Lower leg skin (tissue), 4 donors: ENCODE data around the gene KCNQ2. TPM values are rescaled to one million over a fixed set of nuclear protein-coding genes. Genes with fewer than 3 reads are reported as not detected.

Source experiments
- DNase-seq, 2 donors: peaks; one replicate each; pipeline ENCODE4 v3.0.0-alpha.2; 2019; ENCODE audit warnings: low spot score in 2 of 2
- H3K4me3 ChIP-seq: fragments of 200-600 bp; sonication (generic); 2 replicates; pipeline ENCODE4 v1.5.1; 2017; ENCODE audit warnings: mild to moderate bottlenecking, low read depth; ENCODE audit not compliant: poor library complexity, severe bottlenecking
- POLR2A ChIP-seq, 2 donors: fragments of 450-650 bp; IDR thresholded peaks; one replicate each; pipeline ENCODE4 v1.6.1; 2016 to 2017; ENCODE audit warnings: antibody characterized with exemption in 2 of 2, mild to moderate bottlenecking in 1 of 2, moderate library complexity in 1 of 2
- WGBS, 2 donors: methylation state at CpG; one replicate each; pipeline ENCODE4 v1.1.5; 2018; 5-methylcytosine and 5-hydroxymethylcytosine counted together
- intact Hi-C: fragments of 100-400 bp; cut with DNase I; formaldehyde crosslinking; loops from one replicate; pipeline ENCODE4 v1.15.0; 2023; ENCODE audit warnings: low total_unique reads
- total RNA-seq, 4 donors: library from RNA; depleted of rRNA; stranded (reverse); fragments of >200 nt; gene quantifications; one replicate each; pipeline ENCODE4 v1.1.0, GENCODE V29; 2016
- TF ChIP-seq, protein P1 (sequence below), 3 donors: fragments of 450-650 bp; IDR thresholded peaks; one replicate each; pipeline ENCODE4 v1.5.1; 2016; ENCODE audit warnings: antibody characterized with exemption in 3 of 3, mild to moderate bottlenecking in 3 of 3, moderate library complexity in 2 of 3

Gene KCNQ2
- total RNA-seq, 4 donors from 2014 or later = not detected

DNA sequence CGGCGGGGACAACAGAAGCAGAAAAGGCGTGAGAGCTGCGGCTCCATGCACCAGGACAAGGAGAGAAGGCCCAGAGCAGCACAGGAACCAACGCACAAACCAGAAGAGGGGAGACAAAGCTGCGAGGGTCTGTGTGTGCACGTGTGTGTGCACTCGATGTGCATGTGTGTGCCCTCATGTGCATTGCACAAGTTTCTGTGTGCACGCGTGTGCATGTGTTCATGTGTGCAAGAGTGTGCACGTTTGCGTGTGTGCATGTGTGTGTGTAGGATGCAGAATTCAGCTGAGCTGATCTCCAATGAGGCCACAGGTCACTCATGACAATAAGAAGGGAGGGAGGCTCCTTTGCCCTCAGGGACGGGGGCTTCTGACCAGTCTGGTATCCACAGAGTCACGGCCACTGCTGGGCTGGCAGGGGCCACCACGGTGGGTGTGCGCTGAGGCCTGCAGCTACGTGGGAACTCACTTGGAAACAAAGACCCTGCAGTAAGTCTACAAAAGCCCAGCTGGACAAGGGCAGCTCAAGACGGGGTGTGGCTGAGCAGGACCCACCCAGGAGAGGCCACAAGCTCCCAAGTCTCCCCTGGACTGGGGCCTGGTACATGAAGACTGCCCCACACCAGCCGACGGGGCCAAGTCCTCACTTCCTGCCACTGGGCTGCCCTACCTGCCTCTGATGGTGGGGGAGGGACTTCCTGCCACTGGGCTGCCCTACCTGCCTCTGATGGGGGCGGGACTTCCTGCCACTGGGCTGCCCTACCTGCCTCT is 63.2 kb downstream of the KCNQ2 start:
- intact Hi-C loops = no loop called here
- TF ChIP-seq, protein P1, sequence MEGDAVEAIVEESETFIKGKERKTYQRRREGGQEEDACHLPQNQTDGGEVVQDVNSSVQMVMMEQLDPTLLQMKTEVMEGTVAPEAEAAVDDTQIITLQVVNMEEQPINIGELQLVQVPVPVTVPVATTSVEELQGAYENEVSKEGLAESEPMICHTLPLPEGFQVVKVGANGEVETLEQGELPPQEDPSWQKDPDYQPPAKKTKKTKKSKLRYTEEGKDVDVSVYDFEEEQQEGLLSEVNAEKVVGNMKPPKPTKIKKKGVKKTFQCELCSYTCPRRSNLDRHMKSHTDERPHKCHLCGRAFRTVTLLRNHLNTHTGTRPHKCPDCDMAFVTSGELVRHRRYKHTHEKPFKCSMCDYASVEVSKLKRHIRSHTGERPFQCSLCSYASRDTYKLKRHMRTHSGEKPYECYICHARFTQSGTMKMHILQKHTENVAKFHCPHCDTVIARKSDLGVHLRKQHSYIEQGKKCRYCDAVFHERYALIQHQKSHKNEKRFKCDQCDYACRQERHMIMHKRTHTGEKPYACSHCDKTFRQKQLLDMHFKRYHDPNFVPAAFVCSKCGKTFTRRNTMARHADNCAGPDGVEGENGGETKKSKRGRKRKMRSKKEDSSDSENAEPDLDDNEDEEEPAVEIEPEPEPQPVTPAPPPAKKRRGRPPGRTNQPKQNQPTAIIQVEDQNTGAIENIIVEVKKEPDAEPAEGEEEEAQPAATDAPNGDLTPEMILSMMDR (IDR thresholded peaks at IDR 0.05) = no peak
- no peak for TF ChIP-seq POLR2A (IDR thresholded peaks at IDR 0.05)
- WGBS, 2 donors = 76 to 83% methylated on average over 18 to 21 of the region's 21 CpGs
- H3K4me3 ChIP-seq = no peak overlapping the region
- DNase-seq = no peak

DNA sequence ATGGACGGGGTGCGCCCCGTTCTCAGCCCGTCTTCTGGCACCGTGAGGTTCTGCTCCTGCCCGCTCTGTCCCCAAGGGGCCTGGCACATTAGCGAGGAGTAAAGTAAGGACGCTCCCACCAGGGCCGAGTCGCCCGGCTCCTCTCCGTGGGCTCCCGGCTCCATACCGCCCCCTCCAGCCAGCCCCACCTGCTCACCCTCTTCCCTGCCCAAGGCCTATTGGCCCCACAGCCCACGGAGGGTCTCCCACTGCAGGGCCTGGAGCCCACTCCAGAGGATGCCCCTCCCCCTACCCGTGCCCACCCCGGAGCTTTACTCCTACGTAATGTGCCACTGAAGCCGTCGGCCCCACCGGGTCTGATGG is 63.8 kb downstream of the KCNQ2 start:
- TF ChIP-seq POLR2A (IDR thresholded peaks at IDR 0.05) = no peak
- TF ChIP-seq, protein P1 (IDR thresholded peaks at IDR 0.05) = no peak
- intact Hi-C loops = no loop called here

DNA sequence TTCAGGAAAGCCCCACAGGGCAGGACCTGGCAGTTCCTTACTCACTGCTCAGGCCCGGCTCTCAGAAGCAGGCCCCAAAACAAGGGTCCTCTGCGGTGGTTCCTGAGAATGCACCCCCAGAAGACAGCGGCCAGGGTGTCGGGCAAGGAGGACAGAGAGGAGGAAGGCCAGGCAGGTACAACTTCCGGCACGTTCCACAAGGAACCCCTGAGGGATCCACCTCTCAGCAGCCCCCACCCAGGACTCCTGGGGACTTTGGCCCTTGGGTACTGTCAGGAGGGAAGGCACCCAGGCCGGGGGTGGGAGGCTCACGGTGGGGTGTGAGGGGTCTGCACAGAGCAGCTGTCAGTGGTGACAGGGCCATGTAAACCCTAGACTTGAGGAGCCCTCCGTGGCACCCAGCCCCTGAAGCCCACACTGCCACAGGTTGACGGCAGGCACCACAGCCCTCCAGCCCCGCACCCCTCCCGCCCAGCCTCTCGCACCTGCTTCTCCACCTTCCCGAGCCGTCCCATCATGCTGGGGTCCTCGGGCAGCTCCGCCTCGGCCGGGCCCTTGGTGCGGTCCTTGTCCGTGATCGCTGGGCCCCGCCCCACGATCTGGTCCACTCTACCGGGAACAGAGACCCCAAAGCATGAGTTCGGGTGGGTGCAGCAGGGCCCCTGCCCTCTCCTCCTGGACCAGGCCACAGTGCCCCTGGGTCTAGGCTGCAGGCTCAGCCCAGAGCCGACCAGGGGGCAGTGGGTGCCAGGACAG is 64.3 kb downstream of the KCNQ2 start:
- no peak for DNase-seq

More for the DNA sequence above, 63.8 kb downstream of the KCNQ2 start:
- no peak for DNase-seq
- 79 to 81% methylated on average over 13 to 18 of the region's 21 CpGs for whole genome bisulfite sequencing, 2 donors
- no peak overlapping the region for H3K4me3 ChIP-seq

DNA sequence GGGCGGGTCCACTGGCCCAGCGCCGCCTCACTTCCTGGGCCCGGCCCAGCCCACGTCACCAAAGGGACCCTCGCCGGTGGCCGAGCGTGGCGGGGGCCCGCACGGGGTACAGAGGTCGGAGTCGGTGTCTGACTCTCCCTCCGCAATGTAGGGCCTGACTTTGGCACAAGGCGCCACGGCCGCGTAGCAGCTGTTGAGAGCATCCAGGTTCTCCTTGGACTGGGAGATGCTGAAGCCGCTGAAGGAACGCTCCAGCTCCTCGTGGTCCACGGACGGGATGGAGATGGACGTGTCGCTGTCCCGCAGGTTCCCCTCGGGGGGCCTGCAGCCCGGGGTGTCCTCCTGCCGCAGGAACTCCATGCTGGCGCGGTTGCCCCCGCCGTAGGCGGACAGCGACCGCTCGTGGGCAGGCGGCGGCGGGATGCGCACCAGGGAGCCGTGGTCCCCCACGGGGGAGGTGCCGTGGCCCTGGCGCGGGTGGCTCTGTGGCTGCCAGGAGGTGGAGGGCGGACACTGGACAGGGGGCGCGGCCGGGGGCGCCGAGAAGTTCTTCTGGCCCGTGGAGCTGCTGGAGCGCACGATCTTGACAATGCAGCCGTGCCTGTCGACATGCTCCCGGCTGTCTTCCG is 65.7 kb downstream of the KCNQ2 start:
- 89 to 93% methylated on average over 48 to 60 of the region's 60 CpGs for WGBS, 2 donors
- intact Hi-C loops = no loop called here
- H3K4me3 ChIP-seq = no peak overlapping the region
- DNase-seq = no peak
- TF ChIP-seq, protein P1 (IDR thresholded peaks at IDR 0.05) = no peak
- no peak for TF ChIP-seq POLR2A (IDR thresholded peaks at IDR 0.05)

More for the DNA sequence above, 64.3 kb downstream of the KCNQ2 start:
- H3K4me3 ChIP-seq = no peak overlapping the region
- intact Hi-C loops = no loop called here
- no peak for TF ChIP-seq POLR2A (IDR thresholded peaks at IDR 0.05)
- TF ChIP-seq, protein P1 (IDR thresholded peaks at IDR 0.05) = no peak
- 89 to 91% methylated on average over 22 to 24 of the region's 27 CpGs for WGBS, 2 donors

DNA sequence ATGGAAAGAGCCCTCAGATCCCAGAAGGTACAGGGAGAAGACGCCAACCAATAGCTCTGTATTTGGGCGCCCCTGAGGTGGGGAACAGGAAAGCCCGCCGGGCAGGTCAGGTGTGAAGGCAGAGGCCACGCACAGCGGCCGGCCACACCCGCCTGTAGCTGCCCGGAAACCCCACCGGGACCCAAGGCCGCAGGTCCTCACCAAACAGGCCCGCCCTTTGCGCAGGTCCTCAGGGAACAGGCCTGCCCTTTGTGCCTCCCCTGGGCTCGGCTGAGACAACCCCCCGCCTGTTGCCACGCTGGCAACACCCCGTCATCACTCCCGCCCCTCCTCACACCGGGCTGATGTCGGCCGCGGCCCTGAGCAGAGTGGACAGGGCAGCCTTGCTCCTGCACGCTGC is 66.4 kb downstream of the KCNQ2 start:
- no peak for DNase-seq
- no peak overlapping the region for H3K4me3 ChIP-seq
- intact Hi-C loops = no loop called here
- no peak for TF ChIP-seq POLR2A (IDR thresholded peaks at IDR 0.05)
- TF ChIP-seq, protein P1 (IDR thresholded peaks at IDR 0.05) = no peak
- WGBS, 2 donors = 83 to 88% methylated on average over 22 to 23 of the region's 23 CpGs
